GM21360 (cell line): ENCODE results near the gene NTHL1.

ENCODE experiments used
- ATAC-seq: cut with Tn5 transposase; IDR thresholded peaks from one replicate; pipeline ENCODE4 v1.9.1; 2021; ENCODE audit warnings: mild to moderate bottlenecking, moderate library complexity; ENCODE audit not compliant: unreplicated experiment

The NTHL1 gene

GRCh38 chr16:1998360-1998835 is 49.2 kb downstream of the NTHL1 start:
- no peak for ATAC-seq

DNA sequence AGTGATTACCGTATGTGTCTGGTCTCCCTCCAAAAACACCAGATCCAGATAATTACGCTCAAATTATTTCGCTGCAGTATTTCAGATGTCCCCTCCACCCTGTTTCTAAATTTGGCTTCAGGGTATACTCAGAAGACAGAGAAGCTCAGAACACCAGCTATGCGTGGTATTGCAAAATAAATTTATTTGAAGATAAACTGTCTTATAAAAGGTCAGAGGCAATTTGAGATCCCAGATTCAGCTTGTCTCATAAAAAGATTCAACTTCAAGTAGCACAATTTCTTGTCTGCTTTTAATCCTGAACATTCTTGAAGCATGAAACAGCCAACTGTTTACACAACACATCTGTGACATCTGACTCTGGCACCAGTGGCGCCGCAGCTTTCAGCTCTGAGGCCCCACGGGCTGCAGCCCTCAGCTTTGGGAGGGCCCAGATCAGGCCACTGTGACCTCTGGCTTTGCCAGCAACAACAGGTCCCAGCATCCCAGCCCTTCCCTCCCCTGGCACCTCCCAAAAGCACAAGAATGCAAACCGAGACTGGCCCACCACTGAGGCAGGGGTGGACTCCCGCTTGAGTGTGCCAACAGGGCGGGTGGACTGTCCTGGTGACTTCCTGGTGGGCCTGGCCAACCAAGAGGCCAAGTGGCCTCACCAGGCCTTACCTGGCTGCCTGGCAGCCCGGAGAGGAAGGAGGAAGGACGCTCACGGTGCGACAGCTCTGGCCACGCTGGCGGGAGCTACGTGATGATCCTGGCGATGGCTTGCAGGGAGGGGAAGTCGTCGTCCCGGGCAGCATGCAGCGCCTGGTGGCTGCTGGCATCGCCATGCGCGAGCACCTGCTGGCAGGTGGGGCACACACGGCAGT is 49.9 kb downstream of the NTHL1 start:
- no peak for ATAC-seq

DNA sequence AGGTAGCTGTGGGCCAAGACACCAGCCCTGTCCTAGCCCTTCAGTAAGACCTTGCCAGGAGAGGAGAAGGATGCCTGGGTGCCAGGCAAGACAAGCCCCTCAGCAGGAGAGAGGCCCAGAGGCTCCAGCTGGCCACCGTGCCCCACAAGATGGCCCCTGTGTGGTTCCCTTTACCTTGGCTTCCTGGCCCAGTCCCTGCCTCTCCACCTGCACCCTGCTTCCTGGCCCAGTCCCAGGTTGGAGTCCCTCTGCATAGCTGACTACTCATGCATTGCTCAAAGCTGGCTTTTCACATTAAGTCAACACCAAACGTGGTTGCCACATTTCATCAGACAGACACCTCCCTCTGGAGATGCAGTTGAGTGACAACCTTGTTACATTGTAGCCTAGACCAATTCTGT is 53.9 kb downstream of the NTHL1 start:
- ATAC-seq = no peak

- no peak for ATAC-seq
Observed at GRCh38 chr16:1992704-1993317, 54.8 kb downstream of the NTHL1 start.

- ATAC-seq = peak; percentile 42
Observed at GRCh38 chr16:1991948-1992703, 55.5 kb downstream of the NTHL1 start.

GRCh38 chr16:1991588-1991947 is 56.1 kb downstream of the NTHL1 start:
- ATAC-seq = no peak

DNA sequence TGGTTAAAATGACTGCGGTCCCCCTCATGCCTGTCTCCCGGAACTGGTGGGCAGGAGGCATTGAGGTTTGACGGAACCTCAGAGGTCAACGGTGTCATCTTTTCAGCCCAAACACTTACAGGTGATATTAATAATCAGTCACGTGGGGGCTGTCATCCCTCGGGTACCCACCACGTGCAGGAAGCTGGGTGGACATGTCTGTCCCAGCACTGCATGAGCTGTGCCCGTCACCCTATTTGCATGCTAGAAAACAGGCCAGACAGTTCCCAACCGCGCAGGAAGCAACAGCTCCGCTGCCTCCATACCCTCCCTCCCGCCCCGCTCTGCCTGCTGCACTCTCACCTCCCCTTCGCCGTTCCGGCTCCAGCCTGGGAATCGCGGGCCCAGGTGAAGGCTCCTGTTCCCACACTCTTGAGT is 56.5 kb downstream of the NTHL1 start:
- ATAC-seq = no peak

DNA sequence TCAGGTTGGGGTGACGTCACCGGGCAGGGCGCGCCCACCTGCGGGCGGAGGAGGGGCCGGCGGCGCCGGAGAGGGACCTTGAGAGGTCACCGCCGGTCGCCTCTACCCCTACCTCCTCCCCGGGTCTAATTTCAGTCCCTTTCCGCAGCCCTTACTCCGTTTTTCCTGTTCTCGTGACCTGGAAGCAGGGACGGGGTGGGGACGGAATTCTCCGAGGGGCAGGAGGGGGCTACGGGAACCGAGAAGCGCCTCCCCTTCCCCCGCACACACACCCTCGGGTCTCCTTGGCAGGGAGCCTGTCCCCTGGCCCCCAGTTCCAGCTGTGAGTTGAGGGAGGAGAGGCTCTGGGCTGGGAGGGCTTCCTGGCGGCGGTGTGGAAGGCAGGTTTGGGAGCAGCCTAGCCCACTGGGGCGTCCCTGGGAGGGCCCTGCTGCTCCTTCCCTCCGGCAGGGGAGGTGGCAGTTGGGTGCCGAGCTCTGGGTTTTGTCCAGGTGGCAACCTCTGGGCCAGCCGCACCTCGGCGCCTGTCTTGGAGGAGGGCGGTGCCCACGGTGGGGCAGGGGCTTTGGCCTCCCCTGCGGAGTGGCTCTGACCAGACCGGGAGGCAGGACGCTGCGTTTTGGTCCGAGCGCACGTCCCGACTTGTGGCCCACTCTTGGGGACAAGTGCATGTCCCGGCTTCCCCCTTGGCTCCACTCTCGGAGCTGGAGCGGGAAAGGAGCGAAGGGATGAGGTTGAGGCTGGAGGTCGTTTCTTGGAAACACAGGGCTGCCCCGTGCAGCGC is 57.1 kb downstream of the NTHL1 start:
- no peak for ATAC-seq

GRCh38 chr16:1990101-1990350 is 57.6 kb downstream of the NTHL1 start:
- ATAC-seq = no peak
